HG03108 (cell line): ENCODE measurements around the gene SH3PXD2A.
"Not testable (repeated sequence)": the region's sequence is repeated elsewhere in the genome, so short reads cannot be mapped to it uniquely, and the experiment has no call there.

Experiments
- ATAC-seq: cut with Tn5 transposase; IDR thresholded peaks from one replicate; pipeline ENCODE4 v1.9.1; 2021; ENCODE audit warnings: moderate library complexity; ENCODE audit not compliant: unreplicated experiment

Gene SH3PXD2A

DNA sequence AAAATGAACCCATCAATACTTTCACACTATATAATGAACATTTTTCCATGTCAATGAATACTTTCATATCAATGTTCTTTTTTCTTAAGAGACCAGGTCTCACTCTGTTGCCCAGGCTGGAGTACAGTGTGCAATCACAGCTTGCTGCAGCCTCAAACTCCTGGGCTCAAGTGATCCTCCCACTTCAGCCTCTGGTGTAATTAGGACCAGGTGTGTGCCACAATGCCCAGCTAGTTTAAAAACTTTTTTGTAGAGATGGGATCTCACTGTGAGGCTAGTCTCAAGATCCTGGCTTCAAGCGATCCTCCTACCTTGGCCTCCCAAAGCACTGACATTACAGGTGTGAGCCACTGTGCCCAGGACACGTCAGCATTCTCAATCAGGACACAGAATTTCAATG is 85.2 kb downstream of the SH3PXD2A start:
- no peak for ATAC-seq

DNA sequence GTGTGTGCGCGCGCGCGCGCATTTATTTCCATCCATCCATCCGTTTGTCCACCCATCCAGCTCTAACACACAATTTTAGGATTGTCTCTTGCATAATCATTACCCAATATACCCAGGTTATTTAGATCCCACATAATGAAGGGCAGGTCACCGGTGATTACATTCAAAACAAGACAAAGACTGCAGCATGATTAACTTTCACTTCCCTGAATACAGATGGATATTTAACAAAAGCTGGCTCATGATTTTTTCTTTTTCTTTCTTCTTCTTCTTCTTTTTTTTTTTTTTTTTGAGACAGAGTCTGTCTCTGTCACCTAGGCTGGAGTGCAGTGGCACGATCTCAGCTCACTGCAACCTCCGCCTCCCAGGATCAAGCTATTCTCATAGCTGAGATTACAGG is 86.2 kb downstream of the SH3PXD2A start:
- ATAC-seq, result no peak

DNA sequence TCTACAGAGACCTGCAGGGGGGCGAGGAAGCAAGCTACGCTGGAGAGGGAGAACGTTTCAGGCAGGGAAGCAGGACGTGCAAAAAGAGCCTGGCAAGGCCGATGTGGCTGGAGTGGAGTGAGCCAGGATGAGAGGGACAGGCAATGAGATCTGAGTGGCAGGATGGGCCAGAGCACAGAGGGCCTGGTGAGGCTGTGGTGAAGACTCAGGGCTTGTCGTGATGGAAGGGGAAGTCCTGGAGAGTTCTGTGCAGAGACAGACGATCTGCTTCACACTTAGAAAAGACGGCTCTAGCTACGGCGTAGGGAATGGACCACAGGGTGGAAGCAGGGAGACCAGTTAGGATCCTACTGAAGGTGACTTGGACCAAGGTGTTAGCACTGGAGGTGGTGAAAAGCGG is 87.0 kb downstream of the SH3PXD2A start:
- no peak for ATAC-seq

DNA sequence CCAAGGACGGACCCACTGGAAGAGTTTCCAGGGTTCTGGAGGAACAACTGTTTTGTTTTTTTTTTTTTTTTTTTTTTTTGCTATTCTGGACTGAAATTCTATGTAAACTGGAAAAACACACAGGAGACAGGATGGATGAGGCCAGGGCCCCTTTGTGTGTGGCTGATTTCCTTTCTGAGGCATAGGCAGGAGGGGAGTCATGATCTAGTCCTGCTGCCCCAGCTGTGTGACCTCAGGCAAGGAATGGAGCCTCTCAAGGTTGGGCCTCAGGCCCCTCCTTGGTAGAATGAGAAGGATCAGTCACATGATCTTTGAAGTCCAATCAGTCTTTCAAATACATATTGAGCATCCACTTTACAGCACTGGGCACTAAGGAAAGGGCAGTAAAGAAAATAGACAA is 87.6 kb downstream of the SH3PXD2A start:
- no peak for ATAC-seq

DNA sequence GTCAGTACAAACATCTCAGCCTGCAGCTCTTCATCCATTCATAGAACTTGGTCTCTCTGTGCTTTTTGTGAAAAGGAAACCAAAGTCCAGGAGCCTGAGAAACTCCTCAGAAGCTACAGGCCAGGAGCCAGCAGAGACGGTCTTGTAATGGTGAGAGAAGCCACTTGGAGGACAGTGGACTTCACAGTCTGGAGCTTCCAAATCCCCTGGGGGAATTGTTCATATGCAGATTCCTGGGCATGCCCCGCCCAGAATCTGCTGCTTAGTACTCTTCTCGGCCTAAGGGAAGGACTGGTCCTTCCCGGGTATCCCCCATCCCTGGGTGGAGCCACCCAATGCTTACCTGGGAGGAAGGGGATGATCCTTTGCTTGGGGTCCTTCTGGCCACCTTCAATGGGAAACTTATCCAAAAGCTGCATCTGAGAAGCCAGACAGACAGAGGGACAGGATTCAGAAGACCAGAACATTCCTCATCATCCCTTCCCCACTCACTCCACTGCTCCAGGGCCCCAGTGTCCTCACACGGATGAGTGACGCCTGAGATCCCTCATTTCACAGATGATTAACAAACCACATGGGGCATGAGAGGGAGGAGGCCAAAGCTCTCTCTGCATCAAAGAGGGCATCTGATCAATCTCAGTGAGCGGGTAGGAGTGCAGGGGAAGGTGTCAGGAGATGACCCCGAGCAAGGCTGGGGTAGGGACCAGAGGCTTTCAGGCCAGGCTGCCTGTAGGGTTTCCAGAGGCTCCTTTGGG is 88.4 kb downstream of the SH3PXD2A start:
- no peak for ATAC-seq

DNA sequence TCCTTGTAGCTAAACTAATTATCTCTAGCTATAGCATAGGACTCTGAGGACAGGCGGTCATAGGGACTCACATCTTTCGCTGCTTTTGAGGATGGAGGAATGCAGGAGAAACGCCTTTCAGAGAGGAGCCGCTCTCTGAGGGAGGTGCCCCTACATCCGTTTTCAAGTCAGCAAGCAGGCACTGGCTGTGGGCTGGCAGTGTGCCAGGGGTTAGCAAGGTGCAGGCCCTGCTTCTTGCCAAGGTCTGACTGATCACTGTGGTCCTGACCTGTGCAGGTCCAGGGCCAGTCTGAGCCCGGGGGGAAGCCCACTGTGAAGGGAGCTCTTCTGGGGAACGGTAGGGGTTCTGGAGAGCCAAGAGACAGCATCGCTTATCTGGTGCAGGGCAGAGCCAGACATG is 89.4 kb downstream of the SH3PXD2A start:
- ATAC-seq, result no peak

DNA sequence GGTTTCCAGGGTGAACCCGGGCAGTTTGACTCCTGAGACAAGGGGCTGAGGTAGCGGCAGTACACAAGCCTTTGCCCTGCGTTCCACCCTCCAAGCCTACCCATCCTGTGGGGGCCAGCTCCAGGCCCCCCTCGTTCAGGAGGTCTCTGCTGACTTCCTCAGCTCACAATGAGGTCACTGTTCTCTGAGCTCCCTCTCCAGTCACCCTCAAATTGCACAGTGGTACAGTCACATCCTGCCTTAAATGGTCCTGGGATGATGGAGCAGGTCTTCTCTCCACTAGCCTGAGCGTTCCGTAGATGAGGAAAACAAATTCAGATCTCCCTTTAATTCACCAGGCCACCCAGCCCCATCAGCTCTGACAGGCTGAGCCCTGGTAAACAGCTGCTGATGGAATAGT is 90.2 kb downstream of the SH3PXD2A start:
- no peak for ATAC-seq

DNA sequence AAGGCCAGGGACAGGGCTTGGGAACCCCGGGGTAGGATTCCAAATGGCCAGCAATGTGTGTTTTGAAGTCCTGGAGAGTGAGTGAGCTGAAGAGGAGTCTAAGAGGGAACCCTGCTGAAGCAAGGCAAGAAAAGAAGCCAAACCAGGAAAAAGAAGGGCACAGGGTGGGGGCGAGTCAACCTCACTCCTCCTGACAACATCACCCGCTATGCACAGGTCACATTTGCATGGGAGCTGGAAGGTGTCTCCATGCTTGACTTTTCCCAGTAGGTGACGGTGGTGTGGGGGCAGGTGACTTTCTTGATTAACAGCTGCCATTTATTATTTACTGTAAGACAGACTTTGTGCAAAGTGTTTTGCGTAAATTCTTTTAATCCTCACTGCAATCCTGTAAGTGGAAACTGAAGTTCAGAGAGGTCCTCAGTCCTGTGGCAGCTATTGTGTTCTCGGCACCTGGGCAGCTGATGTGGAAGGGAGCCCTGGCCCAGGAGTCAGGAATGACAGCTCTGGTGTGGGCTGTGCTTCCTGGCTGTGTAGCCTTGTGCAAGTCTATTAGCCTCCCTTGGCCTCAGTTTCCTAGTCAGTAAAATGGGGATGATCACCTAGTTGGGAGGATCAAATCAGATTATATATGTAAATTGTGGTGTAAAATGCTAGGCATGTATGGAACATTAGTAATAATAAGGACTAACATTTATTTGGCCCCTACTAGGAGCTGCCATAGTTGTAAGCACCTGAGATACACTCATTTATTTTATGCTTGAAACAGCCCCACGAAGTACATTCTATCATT is 90.9 kb downstream of the SH3PXD2A start:
- ATAC-seq, result no peak

DNA sequence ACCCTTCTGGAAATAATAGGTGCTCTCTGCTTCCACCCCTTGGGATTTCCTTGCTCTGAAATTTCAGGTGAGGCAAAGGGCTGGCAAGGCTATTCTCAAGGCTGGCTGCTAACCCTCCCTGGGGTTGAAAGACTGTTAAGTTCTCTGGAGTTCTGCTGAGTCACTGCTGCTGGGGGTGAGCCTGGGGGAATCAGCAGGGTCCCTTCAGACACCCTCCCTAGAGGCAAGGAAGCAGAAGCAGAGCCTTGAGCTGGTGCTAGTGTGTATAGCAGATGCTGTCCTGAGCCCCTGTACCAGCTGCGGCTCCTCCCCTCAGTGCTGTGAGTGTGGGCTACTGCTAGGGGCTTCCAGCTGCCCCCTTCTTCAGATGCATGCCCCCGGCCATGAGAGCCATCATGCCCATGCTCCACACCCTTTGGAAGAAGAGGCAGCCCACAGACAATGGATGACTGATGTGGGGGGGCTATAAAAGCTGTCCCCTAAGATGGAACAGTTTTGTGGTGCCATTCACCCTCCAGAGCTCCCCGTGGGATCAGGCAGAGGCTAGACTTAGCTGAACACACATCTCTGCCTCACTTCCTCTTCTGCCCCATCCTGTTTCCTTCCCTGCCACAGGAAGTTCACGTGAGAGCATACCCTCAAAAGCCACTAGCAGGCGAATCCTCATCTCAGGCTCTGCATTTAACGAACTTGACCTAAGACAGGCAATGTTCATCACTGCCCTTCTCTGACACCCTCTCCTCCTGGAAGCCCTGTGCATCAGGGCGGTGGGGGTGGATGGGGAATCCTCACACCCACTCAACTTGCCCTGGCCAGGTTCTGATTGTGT is 91.8 kb downstream of the SH3PXD2A start:
- ATAC-seq, result no peak

DNA sequence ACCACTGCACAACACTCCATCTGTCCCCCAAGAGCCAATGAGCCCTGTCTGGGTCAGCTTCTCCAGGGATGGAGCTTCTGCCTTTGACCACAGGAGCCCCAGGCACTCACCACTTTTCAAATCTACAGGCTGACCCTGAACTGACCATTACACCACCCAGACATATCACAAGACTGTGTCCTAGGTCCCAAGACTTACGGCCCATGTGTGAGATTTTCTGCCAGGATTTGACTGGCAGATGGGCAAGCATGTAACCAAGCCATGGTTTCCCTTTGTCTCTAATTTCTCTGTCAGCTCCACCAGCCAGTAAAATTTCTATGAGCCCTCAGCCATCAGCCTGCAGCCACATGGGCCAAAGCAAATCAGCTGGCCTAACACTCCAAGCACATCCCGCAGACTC is 92.5 kb downstream of the SH3PXD2A start:
- ATAC-seq, result no peak

DNA sequence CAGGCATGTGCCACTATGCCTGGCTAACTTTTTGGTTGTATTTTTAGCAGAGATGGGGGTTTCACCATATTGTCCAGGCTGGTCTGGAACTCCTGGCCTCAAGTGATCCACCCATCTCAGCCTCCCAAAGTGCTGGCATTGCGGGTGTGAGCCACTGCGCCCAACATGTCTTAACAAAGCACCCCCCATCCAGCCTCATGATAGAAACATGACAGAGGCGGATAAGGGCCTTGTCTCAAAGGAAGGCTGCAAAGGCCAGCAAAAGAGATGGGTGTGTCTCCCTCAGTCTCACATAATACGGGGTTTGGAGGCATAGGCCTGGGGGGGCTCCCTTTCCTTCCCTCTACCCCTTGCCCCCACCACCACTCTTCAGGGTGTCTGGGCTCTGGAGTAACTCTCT is 93.2 kb downstream of the SH3PXD2A start:
- ATAC-seq, result no peak

DNA sequence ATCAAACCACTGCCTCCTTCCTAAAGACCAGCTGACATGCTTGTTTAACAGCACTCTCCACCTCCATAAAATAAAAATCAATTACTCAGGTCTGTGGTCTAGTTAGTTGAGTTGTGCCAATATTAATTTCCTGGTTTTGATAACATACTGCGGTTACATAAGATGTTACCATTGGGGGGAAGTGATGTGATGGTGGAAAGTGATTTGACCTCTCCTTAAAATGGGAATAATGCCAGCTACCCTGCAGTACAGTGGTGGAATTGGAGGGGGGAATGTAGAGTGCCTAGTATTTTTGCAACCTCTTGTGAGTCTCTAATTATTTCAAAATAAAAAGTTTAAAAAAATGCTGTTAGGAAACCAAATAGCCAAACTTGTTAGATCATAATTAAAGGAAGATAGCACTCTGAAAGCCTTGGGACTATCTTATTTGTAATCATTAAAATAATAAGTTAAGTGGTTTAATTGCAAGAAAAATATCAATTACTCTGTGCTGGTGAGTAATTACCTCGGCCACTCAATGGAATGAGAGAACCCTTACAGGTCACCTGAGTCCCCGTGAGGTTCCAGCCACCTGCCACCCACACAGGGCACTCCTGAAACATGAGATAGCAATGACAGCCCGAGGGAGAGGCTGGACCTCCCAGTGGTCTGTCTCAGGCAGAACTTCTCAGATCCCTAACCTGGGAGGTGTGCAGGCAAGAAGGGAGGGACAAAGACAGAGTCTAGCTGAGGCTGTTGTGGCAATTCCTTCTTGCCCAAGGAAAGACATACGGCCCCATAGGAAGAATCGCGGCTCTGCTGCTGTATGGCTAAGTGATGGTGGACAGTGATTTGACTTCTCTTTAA is 94.1 kb downstream of the SH3PXD2A start:
- no peak for ATAC-seq

DNA sequence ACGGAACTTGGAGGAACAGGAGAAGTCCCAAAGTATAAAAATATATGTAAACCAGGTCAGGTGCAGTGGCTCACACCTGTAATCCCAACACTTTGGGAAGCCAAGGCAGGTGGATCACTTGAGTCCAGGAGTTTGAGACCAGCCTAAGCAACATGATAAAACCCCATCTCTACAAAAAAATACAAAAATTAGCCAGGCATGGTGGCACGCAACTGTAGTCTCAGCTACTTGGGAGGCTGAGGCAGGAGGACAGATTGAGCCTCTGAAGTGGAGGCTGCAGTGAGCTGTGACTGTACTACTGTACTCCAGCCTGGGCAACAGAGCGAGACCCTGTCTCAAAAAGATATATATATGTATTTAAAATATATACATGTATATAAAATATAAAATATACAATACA is 95.1 kb downstream of the SH3PXD2A start:
- ATAC-seq, result not testable (repeated sequence)

DNA sequence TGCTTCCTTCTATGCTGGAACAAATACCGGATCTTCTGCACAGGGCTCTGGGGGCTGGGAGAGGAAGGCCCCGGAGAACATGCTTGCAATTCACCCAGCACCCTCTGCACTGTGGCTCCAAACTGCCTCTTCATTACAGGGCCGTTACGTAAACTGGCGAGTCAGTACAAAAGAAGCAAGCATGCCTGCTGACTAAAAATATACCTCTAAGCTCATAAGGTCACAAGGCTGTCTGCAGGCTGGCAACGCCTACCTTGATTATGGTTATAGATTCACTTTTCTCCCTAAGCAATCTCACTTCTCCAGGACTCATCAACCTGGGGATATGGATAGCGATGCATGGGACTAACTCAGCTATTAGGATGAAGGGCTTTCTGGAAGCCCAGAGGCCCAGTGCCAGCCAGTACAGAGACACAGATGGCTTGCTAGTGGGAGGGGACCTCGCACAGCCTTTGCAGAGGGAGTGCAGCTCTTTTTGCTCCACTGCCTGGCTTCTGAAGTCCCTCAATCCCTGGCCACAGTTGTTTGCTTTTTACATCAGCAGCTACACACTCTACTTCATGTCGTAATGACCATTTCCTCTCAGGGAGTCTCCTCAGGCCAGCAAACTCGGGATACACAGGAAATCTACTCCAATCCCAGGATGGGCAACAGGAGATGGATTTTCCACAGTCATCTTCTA is 96.1 kb downstream of the SH3PXD2A start:
- no peak for ATAC-seq

DNA sequence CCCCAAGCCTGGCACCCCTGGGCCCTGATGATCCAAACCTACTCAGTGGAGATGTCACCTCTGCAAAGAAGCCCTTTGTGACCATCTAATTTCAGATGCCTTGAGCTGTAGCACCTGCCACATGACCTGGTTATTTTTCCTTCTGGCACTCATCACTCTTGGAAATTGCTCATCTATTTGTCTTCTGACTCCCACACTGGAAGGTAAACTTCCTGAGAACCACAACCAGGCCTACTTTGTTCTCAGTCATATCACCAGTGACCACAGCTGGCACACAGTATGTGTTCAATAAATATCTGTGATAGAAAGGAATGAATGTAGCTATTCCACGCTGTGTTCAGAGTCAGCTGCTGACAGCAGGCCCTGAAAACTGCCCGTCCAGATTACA is 97.1 kb downstream of the SH3PXD2A start:
- ATAC-seq, result no peak

DNA sequence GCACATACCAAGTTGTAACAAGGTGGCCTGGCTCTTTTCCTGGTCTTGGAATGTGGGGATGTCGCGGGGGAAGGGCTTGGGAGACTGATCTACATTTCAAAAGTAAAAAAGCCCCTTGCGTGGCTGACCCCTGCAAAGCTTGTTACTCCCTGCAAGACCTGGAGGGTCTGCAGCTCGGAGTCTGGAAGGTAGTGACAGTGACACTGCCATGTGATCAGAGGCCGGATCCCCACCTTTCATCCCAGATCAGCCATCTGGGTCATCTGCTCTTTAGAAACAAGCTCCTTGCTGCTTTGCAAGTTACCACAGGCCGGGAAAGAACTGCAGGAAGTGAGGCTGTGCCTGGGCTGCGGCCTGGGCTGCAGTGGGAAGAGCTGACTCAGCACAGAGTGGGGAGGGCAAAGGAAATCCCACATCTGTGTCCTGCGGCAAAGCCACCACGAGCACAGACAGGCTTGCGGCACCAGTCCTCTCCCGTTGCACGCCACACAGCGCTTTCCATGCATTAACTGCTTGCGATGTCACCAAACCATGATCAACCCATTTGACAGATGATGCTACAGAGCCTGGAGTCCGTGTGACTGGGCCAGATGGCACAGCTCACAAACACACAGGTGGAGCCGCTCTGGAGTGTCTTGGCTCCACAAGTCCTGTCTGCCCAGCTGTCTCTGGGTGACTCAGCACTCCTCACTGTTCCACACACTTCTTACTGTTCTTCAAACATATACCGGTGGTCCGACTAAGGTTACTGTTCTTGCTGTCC is 97.7 kb downstream of the SH3PXD2A start:
- no peak for ATAC-seq

DNA sequence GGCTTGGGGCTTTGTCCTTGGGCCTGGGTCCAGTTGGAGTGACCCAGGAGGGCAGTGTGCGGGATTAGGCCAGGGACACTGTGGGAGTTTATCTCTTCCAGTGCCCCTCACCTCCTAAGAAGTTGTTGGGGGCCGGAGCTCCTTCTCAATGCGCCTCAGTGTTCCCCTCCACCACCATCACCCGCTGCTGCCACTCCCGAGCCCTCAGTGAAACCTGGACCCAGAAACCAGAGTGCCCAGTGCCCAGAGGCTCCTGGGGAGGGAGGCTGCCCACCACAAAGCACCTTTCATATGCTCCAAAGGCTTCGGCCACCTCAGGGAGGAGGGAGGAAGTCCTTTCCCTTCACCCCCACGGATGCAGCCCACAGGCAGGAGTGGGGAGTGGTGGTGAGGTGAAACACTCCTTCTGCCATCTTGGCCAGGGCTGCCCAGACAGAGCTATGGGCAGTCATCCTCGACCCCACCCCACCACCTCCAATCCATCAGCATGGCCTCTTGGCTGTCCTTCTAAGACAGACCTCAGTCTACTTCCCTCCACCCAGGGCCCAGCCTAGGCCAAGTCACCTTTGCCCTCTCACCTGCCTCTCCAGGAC is 99.0 kb downstream of the SH3PXD2A start:
- no peak for ATAC-seq

DNA sequence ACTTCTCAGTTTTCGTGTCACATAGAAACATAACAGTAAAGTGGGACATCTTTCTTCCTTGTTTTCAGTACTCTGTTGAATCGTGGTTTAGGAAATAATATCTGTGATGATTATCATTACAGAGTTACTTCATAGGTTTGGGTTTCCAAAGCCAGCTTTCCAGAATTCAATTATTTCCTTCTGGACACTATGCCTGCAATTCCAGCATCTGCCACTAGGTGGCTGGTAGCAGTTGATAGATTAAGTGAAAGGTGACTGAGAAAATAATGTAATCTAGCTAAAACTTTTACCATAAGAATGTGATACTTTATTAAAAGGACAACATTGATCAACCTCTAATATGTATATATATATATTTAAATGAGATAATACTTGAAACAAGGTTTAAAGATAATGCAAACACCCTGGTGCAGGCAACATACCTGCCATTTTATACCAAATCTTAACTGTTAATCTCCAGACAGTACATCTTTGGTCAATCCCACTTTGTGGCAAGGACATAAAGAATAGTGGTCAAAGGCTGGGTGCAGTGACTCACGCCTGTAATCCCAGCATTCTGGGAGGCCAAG is 102.6 kb downstream of the SH3PXD2A start:
- no peak for ATAC-seq
